ENCODE results near the gene ARPC1A.
"Not testable (repeated sequence)": the region's sequence is repeated elsewhere in the genome, so short reads cannot be mapped to it uniquely, and the experiment has no call there.

The ARPC1A gene

DNA sequence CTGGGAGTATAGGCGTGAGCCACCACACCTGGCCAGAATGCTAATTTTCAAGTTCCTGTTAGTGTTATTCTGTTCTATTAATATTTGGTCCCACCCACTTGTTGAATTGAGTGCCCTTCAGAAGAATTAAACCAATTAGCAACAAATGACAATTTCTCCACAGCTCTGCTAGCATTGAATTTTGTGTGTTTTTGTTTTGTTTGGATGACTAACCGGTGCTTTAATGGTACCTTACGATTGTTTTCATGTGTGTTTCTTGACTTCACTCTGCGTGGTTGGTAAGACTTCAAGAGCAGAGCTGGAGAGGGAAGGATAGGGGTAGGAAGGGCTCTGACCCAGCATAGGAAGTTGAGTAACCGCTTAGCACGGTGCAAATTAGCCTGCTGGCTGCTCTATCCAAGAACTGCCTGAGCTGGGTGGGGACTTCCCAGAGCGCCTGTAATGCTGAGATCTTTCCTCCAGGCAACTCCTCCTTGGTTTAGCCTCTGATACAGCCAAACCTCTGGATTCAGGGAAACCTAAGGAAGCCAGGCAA, 53.4 kb downstream of the ARPC1A start:
- no peak overlapping the region for H3K23ac ChIP-seq (ENCODE audit: low read length)
- H3K4ac ChIP-seq (ENCODE audit: low read depth, low read length) = peak overlapping the region; percentile 72
- H3K4me2 ChIP-seq (ENCODE audit: low read length) = no peak overlapping the region
- no CpG with 5 or more reads among the region's 7 CpGs for WGBS (ENCODE audit: extremely low coverage, insufficient coverage, insufficient read length)
- H3K4me1 ChIP-seq (ENCODE audit: control insufficient read depth in 1 of 2, insufficient read depth in 2 of 2, low read length in 2 of 2) = peaks cover 9 to 11% of the 10 kb centered on the region in 2 experiments
- H3K27me3 ChIP-seq (ENCODE audit: insufficient read depth, low read length) = no peaks in the 10 kb centered on the region
- H3K4me3 ChIP-seq (ENCODE audit: low read depth, low read length) = no peak overlapping the region
- H2AFZ ChIP-seq (ENCODE audit: insufficient read depth, low read length, poor library complexity) = no peak overlapping the region
- H3K79me2 ChIP-seq (ENCODE audit: control insufficient read depth, insufficient read depth, low read length, poor library complexity) = peaks cover 8% of the 10 kb centered on the region
- H2BK12ac ChIP-seq (ENCODE audit: low read length) = no peak overlapping the region
- H3K27ac ChIP-seq (ENCODE audit: low read depth, low read length) = peak overlapping the region; percentile 50
- H3K9ac ChIP-seq (ENCODE audit: low read length) = no peak overlapping the region
- peak; percentile 97 to 98 for DNase-seq
- no peak overlapping the region for H4K12ac ChIP-seq (ENCODE audit: low read depth, low read length)
- H2BK5ac ChIP-seq (ENCODE audit: low read depth, low read length, poor library complexity) = peak overlapping the region; percentile 26
- peaks cover 15% of the 10 kb centered on the region for H3K79me1 ChIP-seq (ENCODE audit: low read length)
- H4K91ac ChIP-seq (ENCODE audit: low read depth, low read length) = no peak overlapping the region
- peak overlapping the region; percentile 2 for H3K14ac ChIP-seq (ENCODE audit: low read length)
- H4K8ac ChIP-seq (ENCODE audit: low read depth, low read length) = no peak overlapping the region
- peaks cover 2% of the 10 kb centered on the region for H3K9me3 ChIP-seq (ENCODE audit: insufficient read depth, low read depth, low read length)
- H3K18ac ChIP-seq (ENCODE audit: low read length) = no peak overlapping the region
- H3K36me3 ChIP-seq (ENCODE audit: control insufficient read depth in 1 of 2, insufficient read depth in 2 of 2, low read length in 2 of 2) = peaks cover 27 to 35% of the 10 kb centered on the region in 2 experiments
- no peak overlapping the region for H2AK5ac ChIP-seq (ENCODE audit: low read length)
- H2BK120ac ChIP-seq (ENCODE audit: insufficient read depth, low read length, poor library complexity) = no peak overlapping the region

DNA sequence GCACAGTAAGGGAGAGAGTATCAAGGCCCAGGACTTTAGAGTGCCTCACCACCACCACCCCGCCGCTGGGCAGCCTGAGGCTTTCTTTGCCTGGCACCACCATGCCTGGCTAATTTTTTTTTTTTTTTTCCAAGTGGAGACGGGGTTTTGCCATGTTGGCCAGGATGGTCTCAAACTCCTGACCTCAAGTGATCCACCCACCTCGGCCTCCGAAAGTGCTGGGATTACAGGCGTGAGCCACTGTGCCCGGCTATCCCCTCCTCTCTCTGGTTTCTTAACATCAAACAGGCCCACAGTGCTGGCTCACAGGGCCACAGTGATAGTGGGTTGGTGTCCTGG, 54.0 kb downstream of the ARPC1A start:
- H3K4me2 ChIP-seq (ENCODE audit: low read length); H3K27me3 ChIP-seq (ENCODE audit: insufficient read depth, low read length); DNase-seq; H3K9ac ChIP-seq (ENCODE audit: low read length); H4K91ac ChIP-seq (ENCODE audit: low read depth, low read length); H2AFZ ChIP-seq (ENCODE audit: insufficient read depth, low read length, poor library complexity); H3K79me2 ChIP-seq (ENCODE audit: control insufficient read depth, insufficient read depth, low read length, poor library complexity); H3K23ac ChIP-seq (ENCODE audit: low read length); H3K4me3 ChIP-seq (ENCODE audit: low read depth, low read length); H4K8ac ChIP-seq (ENCODE audit: low read depth, low read length); H2AK5ac ChIP-seq (ENCODE audit: low read length); H3K9me3 ChIP-seq (ENCODE audit: insufficient read depth, low read depth, low read length): not testable (repeated sequence)
- Histone ChIP-seq H3K4ac (ENCODE audit: low read depth, low read length) (peak overlapping the region; percentile 72), H3K36me3 (ENCODE audit: control insufficient read depth in 1 of 2, insufficient read depth in 2 of 2, low read length in 2 of 2) (peaks cover 31 to 35% of the 10 kb centered on the region in 2 experiments), H3K79me1 (ENCODE audit: low read length) (peaks cover 11% of the 10 kb centered on the region), H2BK5ac (ENCODE audit: low read depth, low read length, poor library complexity) (peak overlapping the region; percentile 26), H3K4me1 (ENCODE audit: control insufficient read depth in 1 of 2, insufficient read depth in 2 of 2, low read length in 2 of 2) (peaks cover 9 to 11% of the 10 kb centered on the region in 2 experiments), H2BK12ac (ENCODE audit: low read length) (peak overlapping the region; percentile 17), H2BK120ac (ENCODE audit: insufficient read depth, low read length, poor library complexity) (peak overlapping the region; percentile 68), H3K18ac (ENCODE audit: low read length) (peak overlapping the region; percentile 38), H3K14ac (ENCODE audit: low read length) (peak overlapping the region; percentile 17), H4K12ac (ENCODE audit: low read depth, low read length) (peak overlapping the region; percentile 46), H3K27ac (ENCODE audit: low read depth, low read length) (peak overlapping the region; percentile 50)
- no CpG with 5 or more reads among the region's 7 CpGs for WGBS (ENCODE audit: extremely low coverage, insufficient coverage, insufficient read length)

DNA sequence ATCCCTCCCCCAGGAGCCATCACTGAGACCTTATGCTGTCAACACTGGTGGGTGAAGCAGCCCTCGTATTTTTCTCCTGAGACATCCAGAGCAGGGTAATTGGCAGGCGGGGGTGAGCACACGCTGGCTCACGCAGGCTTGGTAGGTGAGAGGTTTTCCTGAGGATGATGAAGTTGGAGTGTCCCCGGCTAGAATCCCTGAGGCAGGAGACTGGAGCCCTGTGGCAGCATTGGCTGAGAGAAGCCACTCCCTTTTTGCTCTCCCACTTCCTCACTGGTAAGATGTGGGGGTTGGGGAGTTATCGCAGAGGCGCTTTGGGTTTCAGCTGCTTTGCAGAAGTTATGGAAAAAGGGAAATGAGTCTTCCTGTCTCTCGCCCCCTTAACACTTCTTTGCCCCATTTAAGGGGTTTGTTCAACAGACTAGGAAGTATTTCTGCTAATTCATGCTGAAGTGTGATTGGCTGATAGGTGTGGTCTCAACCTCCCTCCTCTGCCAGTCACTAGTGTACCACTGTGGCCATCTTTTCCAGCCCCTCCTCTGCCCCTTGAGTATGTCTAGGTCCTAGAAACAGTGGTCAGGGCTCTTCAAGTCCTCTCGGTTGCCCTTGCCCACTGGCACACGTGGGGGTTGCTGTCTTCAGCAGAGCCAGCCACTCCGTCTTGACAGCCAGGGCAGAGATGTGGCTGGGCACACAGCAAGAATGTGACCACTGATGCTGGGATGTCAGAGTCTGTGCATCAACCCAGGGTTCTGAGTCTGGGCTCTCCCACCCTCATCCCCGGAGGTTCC, 54.5 kb downstream of the ARPC1A start:
- Histone ChIP-seq H3K4ac (ENCODE audit: low read depth, low read length) (peak overlapping the region; percentile 42), H3K14ac (ENCODE audit: low read length) (peak overlapping the region; percentile 17), H4K8ac (ENCODE audit: low read depth, low read length) (no peak overlapping the region), H3K79me1 (ENCODE audit: low read length) (peaks cover 9% of the 10 kb centered on the region), H2BK12ac (ENCODE audit: low read length) (peak overlapping the region; percentile 17), H4K12ac (ENCODE audit: low read depth, low read length) (peak overlapping the region; percentile 46), H3K4me3 (ENCODE audit: low read depth, low read length) (no peak overlapping the region), H2BK5ac (ENCODE audit: low read depth, low read length, poor library complexity) (no peak overlapping the region), H3K9me3 (ENCODE audit: insufficient read depth, low read depth, low read length) (peaks cover 2% of the 10 kb centered on the region), H2AK5ac (ENCODE audit: low read length) (no peak overlapping the region), H2BK120ac (ENCODE audit: insufficient read depth, low read length, poor library complexity) (peak overlapping the region; percentile 68), H3K27ac (ENCODE audit: low read depth, low read length) (no peak overlapping the region), H3K79me2 (ENCODE audit: control insufficient read depth, insufficient read depth, low read length, poor library complexity) (peaks cover 5% of the 10 kb centered on the region), H3K9ac (ENCODE audit: low read length) (no peak overlapping the region), H3K36me3 (ENCODE audit: control insufficient read depth in 1 of 2, insufficient read depth in 2 of 2, low read length in 2 of 2) (peaks cover 31 to 35% of the 10 kb centered on the region in 2 experiments), H4K91ac (ENCODE audit: low read depth, low read length) (peak overlapping the region; percentile 7), H3K4me1 (ENCODE audit: control insufficient read depth in 1 of 2, insufficient read depth in 2 of 2, low read length in 2 of 2) (peaks cover 9 to 11% of the 10 kb centered on the region in 2 experiments), H2AFZ (ENCODE audit: insufficient read depth, low read length, poor library complexity) (no peak overlapping the region), H3K27me3 (ENCODE audit: insufficient read depth, low read length) (no peaks in the 10 kb centered on the region), H3K23ac (ENCODE audit: low read length) (no peak overlapping the region), H3K4me2 (ENCODE audit: low read length) (no peak overlapping the region), H3K18ac (ENCODE audit: low read length) (peak overlapping the region; percentile 38)
- DNase-seq = peak; percentile 67 to 81
- WGBS (ENCODE audit: extremely low coverage, insufficient coverage, insufficient read length) = no CpG with 5 or more reads among the region's 12 CpGs

DNA sequence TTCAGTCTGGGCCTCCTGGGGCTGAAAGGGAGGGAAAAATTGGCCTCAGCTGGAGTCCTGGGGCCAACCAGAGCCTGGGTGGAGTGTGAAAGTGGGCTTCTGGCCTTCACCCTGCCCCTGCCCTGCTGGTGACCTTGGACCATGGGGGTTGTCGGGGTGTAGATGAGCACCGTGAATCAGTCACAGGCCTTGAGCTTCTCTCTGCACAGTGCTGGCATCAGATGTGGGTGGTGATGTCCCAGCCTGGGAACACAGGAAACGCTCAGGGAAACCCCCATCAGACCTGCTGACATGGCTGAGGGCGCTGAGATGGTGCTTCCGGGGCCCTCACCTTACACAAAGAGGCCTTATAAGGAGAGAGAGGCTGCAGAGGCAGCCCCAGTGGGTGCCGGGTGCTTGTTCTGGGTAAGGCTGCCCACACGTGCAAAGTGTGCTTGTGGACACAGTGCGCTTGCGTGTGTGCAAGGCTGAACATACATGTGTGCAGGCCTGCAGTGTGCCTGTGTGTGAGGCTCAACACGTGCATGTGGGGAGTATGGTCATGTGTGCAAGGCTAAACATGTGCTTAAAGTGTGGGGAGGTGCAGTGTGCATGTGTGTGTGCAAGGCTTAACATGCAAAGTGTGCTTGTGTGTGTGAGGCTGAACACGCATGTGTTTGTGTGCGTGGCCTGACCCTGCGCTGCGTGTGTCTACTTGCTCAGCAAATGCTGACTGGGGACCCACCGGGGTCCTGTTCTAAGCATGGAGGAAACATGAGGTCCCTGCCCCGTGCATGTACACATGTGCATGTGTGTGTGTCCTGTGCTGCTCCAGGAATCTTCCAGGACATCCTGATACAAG, 55.3 kb downstream of the ARPC1A start:
- Histone ChIP-seq H3K79me1 (ENCODE audit: low read length) (peaks cover 9% of the 10 kb centered on the region), H4K12ac (ENCODE audit: low read depth, low read length) (no peak overlapping the region), H4K8ac (ENCODE audit: low read depth, low read length) (no peak overlapping the region), H2AFZ (ENCODE audit: insufficient read depth, low read length, poor library complexity) (no peak overlapping the region), H3K27ac (ENCODE audit: low read depth, low read length) (no peak overlapping the region), H2BK5ac (ENCODE audit: low read depth, low read length, poor library complexity) (no peak overlapping the region), H3K4me2 (ENCODE audit: low read length) (no peak overlapping the region), H3K4me1 (ENCODE audit: control insufficient read depth in 1 of 2, insufficient read depth in 2 of 2, low read length in 2 of 2) (peaks cover 9 to 11% of the 10 kb centered on the region in 2 experiments), H3K18ac (ENCODE audit: low read length) (peak overlapping the region; percentile 15), H2BK12ac (ENCODE audit: low read length) (no peak overlapping the region), H3K9me3 (ENCODE audit: insufficient read depth, low read depth, low read length) (peaks cover 2% of the 10 kb centered on the region), H2AK5ac (ENCODE audit: low read length) (no peak overlapping the region), H2BK120ac (ENCODE audit: insufficient read depth, low read length, poor library complexity) (no peak overlapping the region), H3K27me3 (ENCODE audit: insufficient read depth, low read length) (no peaks in the 10 kb centered on the region), H3K79me2 (ENCODE audit: control insufficient read depth, insufficient read depth, low read length, poor library complexity) (peaks cover 5% of the 10 kb centered on the region), H3K23ac (ENCODE audit: low read length) (no peak overlapping the region), H3K9ac (ENCODE audit: low read length) (peak overlapping the region; percentile 8), H4K91ac (ENCODE audit: low read depth, low read length) (peak overlapping the region; percentile 7), H3K36me3 (ENCODE audit: control insufficient read depth in 1 of 2, insufficient read depth in 2 of 2, low read length in 2 of 2) (peaks cover 36 to 40% of the 10 kb centered on the region in 2 experiments), H3K4me3 (ENCODE audit: low read depth, low read length) (no peak overlapping the region), H3K4ac (ENCODE audit: low read depth, low read length) (peak overlapping the region; percentile 5), H3K14ac (ENCODE audit: low read length) (no peak overlapping the region)
- peak; percentile 40 to 53 for DNase-seq
- WGBS (ENCODE audit: extremely low coverage, insufficient coverage, insufficient read length) = no CpG with 5 or more reads among the region's 16 CpGs
